GM19372 (cell line): ENCODE results near the gene XRCC4.
"Not testable (repeated sequence)": the region's sequence is repeated elsewhere in the genome, so short reads cannot be mapped to it uniquely, and the experiment has no call there.

Source experiments
- ATAC-seq: cut with Tn5 transposase; IDR thresholded peaks from one replicate; pipeline ENCODE4 v1.9.1; 2021; ENCODE audit warnings: mild to moderate bottlenecking, low read depth, moderate library complexity; ENCODE audit not compliant: unreplicated experiment

The XRCC4 gene

DNA sequence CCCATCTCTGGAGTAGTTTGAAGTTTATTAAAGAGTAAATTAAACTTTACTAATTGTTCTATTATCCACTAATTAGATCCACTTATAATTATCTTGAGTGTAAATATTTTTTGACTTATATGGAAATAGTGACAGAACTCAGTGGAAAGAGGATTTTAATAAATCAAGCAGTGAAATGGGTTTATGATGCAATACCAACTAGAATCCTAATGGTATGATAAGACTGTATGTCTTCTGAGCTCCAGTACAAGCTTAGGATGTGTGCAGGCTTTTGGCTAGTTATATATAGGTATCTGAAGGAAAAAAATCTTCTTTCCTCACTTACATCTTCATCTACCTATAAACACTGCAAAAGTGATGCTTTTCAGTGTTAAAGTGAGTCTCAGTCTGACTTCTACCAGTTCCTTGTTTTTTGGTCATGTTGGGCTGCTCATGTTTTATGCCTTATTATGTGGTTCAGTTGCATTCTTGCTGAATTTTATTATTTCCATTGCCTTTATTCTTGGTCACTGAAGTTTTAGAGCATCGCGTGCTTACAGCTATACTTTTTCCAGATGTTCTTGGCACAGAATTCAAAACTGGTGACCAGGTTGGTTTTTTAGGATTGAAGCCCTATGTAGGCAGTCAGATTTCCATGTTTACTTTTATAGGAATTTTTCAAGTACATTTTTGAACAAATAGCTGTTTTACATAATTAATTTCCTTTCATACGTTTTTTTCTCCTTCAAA lies 30.5 kb downstream of the XRCC4 start:
- ATAC-seq = no peak

DNA sequence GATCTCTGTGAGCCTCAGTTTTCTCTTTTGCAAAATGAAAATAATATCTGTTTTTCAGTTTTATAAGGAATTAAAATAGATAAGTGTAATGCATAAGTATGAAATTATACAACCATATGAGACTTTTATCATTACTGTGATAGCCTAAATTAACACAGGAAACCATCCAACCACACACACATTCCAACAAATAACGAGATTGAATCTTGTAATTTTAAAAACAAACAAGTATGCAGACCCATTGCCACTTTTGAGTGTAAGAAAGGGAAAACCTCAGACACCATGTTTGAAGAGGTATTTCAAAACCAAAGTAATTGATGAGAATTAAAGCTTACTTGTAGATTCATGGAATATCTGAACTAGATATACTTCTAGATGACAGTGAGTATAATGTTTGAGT lies 32.0 kb downstream of the XRCC4 start:
- ATAC-seq = no peak

DNA sequence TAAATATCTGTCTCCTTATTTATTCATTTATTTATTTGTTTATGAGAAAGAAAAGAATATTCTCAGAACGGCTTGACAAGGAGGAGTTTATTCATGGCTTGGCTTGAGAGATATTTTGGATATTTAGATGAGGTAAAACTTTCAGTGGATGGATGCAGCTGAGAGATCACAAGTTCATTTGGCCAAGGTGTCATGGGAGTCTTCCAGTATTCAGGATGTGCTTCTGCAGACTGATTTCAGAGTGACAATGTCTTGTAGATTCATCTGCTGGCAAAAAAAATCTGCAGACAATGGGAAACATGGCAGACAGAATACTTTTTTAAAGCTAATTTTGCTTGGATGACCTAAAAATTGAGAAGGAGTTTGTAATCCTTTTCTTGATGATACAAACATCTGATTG lies 38.5 kb downstream of the XRCC4 start:
- no peak for ATAC-seq

DNA sequence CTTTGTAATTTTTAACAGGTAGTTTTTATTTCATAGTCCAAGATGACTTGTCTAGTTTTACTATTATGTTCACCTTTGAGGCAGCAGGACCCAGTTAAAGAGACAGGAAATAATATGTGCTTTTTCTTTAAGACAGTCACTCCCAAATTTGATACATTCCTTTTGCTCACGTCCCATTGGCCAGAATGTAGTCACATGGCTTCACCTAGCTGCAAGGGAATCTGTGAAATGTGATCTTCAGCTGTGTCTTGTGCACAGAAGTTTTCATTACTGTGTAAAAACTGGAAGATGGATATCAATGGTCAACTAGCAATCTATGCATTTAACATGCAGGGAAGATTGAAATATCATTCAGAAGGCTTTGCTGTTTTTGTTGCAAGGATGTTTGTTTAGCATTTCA lies 41.1 kb downstream of the XRCC4 start:
- ATAC-seq = no peak

DNA sequence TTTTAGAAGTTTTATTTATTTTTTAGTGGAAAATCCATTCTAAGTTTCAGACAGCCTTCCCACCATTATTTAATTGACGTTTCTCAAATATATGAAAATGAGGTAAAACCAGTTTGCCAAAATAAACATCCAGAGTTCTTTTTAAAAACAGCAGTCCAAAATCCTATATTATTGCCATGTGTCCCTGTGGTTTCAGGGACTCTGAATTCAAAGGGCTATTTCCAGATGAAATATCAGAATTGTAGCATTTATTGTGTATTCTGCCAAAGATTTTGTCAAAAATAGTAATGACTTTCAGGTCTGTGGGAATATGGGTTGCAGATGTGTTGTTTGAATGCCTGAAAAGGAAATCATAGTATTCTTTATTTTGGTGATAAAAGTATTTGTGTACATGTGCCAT lies 41.6 kb downstream of the XRCC4 start:
- ATAC-seq = no peak

DNA sequence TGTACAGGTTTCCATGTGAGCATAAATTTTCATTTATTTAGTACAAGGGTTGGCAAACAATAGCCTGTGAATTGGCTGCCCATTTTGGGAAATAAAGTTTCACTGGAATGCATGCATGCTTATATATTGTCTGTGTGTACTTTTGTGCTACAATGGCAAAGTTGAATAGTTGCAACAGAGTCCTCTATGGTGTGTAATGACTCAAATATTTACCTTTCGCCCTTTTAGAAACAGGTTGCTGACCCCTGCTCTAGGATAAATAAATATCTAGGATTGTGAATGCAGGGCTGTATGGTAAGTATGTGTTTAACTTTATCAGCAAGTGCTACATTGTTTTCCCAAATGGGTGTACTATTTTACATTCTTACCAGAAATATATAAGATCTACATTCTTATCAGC lies 47.2 kb downstream of the XRCC4 start:
- no peak for ATAC-seq

DNA sequence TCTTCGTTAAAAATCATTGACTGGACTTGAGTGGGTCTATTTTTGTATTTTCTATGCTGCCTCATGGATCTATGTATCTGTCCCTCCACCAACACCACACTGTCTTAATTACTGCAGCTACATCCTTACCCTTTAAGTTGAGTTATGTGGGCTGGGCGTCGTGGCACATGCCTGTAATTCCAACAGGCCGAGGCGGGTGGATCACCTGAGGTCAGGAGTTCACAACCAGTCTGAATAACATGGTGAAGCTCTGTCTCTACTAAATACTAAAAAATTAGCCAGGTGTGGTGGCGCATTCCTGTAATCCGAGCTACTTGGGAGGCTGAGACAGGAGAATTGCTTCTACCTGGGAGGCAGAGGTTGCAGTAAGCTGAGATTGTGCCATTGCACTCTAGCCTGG lies 48.2 kb downstream of the XRCC4 start:
- no peak for ATAC-seq

DNA sequence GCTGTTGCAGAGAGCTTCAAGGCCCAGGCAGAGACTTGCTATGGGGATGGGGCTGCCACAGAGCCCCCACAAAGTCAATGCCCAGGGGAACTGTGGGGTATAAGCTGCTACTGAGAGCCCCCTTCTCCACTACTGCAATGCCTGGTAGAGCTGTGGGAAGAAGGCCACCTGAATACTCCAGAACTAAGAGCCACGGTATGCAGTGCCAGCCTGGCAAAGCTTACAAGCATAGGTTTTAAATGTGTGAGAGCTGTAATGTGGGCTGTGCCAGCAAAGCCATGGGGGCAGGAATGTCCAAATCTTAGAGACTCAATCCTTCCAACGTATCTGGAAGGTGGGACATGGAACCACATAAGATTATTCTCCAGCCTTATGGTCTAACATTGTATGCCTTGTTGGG lies 49.2 kb downstream of the XRCC4 start:
- no peak for ATAC-seq

DNA sequence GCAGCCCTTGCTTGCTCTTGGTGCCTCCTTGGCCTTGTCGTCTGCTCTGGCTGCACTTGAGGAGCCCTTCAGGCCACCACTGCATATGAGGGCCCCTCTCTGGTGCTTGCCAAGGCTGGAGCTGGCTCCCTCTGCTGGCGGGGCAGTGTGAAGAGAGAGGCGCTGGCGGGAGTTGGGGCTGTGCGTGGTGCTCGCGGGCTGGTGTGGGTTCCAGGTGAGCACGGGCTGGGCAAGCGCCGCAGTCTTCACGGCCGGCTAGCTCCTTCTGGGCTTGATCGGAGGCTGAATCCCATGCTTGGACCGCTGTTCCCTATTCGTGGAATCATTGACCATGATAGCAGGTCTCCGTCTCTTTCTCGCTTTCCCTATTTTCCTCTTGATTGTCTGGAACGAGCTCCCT lies 56.5 kb downstream of the XRCC4 start:
- ATAC-seq = no peak

DNA sequence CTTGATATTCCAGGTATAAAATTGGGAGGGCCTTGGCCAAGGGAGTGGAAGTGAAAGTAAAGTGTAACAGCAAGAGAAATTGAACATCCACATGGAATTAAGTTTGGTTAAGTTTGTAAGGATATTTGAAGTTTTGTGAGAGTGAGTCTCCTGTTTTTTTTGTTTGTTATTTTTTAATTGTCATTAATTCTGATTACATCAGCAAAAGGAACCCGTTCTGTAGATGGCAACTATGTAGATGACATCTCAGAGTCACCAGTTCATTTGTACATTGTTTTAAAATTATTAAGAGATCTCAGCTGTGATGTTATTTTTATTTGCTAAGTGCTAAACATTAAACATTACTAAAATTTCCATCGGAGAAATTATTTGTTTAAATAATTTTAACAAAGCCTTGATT lies 65.2 kb downstream of the XRCC4 start:
- no peak for ATAC-seq

DNA sequence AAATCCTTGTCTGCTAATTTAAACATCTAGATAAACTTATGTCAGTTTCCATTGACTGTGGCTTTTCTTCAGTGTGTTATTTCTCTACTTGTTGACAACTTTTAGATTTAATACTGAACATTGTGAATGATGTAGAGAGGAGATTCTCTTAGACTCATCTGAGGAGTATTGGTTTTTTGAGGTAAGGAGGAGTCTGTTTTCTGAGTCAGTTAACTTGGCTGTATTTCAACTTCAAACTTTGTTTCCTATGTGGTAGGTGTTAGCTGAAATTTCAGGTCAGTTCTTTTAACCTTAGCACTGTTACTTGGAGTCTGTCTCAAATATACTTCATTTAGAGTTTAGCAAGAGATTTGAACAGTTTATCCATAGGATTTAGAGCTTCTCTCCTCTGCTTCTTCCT lies 67.9 kb downstream of the XRCC4 start:
- ATAC-seq = no peak

DNA sequence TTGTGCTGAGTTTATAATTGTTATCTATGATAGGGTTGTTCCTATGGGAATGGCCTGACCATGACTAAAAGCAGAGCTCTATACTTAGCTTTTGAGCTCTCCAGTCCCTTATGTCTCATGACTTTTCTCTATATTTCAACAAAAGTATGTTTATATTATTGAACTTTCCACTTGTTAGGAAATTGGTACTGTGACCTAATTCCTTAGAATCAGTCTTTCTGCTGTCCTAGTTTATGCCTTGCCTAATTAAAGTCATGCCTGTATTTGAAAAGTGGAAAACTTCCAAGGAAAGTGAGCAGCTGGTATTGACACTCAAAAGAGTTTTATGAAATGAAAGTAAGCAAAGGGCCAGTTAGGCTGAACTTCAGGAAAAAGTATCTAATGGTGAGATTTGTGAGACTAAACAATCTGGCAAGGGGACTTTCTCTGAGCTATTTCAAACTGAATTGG lies 68.6 kb downstream of the XRCC4 start:
- ATAC-seq = no peak

DNA sequence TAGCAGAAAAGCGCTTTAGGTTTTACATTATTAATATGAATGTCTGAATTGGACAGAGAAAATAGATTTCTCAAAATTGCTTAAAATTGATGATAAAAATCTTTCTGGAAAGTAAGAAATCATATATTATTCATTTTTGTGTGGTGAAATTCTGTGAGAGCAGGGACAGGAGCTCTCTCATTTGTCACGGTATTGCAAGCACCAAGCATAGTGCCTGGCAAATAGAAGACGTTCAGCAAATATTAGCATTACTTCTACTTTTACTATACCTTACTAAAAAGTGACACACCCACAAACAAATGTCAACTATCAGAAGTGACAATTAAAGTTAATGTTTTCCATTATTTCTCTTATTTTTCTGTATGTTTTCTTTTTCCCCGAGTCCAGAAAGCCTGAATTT lies 69.1 kb downstream of the XRCC4 start:
- ATAC-seq = no peak

DNA sequence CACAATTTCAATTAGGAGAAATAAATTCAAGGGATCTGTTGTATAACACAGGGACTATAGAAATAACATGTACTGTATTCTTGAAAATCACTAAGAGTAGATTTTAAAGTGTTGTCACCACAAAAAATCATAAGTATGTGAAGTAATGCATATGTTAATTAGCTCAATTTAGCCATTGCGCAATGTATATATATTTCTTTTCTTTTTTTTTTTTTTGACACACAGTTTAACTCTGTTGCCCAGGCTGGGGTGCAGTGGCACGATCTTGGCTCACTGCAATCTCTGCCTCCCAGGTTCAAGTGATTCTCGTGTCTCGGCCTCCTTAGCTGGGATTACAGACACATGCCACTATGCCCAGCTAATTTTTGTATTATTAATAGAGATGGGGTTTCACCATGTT lies 70.2 kb downstream of the XRCC4 start:
- no peak for ATAC-seq

DNA sequence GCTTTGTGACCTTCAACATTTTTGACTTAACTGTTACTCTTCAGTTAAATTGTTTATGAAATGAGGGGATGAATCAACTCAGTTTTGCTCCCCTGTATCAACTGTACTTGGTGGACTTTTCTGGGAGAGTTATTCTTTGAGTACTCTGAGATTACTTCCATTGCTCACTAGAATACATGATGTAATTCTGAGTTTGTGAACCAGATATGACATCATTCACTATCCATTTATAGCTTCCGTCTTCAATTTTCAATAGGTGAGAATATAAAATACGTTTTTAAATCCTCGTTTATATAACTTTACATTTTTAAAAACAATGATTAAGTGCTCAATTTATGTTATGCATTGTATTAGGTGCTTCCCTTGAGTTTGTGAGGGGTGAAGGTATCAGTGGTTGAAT lies 71.0 kb downstream of the XRCC4 start:
- no peak for ATAC-seq

DNA sequence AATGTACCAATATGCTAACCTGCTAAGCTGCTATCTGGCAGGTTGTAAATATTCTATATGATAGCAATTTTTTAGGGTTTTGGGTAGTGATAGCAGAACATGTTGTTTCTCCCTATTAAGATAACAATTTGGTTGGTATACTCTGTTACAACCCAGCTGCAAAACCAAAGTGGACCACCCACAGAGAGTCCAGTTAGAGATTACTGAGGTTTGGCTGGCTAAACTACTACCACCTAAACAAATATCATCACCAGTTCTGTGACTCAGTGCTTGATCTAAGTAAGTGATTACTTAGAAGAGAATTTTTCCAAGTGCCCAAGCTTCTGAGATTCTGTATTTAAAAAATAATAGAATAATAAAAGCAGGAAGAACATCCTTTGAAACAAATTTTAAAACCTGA lies 72.3 kb downstream of the XRCC4 start:
- ATAC-seq = no peak

DNA sequence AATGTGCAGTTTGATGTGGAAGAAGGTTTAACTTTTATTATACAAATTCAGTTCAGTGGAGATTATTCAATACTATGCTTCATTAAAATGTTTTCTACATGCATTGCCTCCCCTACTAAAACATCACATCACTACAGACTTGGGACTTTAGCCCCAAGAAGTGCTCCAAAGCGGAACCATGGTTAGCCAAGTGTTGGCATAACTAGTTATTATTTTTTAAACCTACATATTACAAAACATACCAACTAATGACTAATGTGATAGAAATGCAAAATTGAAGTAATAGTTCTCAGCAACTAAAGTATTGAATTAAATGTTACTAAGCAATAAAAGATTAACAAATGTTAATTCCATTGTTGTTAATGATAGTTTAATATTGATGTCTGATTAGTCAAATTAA lies 74.5 kb downstream of the XRCC4 start:
- no peak for ATAC-seq

DNA sequence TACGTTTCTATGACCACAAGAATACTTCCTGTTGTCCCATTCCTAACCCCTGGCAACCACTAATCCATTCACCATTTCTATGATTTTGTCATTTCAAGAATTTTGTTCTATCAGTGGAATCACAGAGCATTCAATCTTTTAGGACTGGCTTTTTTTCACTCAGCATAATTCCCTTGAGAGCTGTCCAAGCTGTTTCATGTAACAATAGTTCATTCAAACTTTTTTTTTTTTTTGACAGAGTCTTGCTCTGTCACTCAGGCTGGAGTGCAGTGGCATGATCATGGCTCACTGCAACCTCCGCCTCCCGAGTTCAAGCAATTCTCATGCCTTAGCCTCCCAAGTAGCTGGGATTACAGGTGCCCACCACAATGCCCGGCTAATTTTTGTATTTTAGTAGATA lies 75.6 kb downstream of the XRCC4 start:
- ATAC-seq = not testable (repeated sequence)

DNA sequence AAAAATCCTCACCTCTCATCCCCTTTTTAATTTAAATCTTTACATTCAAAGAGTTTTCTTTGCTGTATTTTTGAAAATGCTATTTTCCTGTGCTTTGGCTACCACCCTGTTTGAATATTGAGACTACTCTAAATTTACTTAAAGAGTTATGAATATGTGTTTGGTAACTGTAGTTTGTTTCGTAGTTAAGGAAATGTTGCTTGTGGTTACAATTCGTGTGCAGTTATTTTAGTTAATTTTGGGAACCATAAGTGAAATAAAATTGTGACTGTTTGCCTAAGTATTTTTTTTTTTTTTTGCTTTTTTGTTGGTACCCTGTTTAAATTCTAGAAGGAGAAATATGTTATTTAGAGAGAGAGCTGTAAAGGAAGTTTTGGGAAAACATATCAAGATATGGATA lies 78.7 kb downstream of the XRCC4 start:
- no peak for ATAC-seq

DNA sequence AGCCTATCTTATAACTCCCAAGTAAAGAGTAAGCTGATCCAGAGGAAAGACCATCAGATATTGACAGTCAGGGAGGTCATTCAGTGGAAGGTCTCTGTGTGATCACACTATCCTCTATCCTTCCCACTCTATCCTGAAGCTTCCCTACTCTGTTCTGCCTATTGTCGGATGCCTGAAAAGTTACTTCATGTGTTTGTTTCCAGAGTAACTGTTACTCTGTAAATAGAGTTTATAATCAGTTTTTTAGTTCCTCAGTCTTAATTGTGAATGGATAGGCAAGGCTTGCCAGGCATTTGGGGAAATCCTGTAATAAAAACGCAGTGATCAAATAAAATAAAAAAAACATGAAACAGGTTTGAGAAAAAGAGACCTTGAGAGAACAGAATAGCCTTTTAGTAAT lies 79.8 kb downstream of the XRCC4 start:
- ATAC-seq = no peak

DNA sequence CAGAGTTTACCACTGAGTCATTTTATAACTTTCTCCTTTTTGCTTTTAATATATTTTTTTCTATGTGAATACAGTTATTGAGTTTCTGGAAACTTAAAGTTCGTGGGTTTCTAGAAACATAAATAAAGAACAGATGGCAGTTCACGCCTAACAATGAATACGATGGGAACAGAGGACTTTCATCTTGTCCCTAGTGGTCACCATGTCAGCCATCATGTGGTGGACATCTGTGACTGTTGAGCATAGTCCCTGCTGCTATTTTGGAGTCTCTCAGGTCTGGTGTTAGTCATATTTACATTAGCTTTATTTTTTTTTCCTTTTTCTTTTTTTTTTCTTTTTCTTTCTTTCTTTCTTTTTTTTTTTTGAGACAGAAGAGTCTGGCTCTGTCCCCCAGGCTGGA lies 85.3 kb downstream of the XRCC4 start:
- ATAC-seq = no peak

DNA sequence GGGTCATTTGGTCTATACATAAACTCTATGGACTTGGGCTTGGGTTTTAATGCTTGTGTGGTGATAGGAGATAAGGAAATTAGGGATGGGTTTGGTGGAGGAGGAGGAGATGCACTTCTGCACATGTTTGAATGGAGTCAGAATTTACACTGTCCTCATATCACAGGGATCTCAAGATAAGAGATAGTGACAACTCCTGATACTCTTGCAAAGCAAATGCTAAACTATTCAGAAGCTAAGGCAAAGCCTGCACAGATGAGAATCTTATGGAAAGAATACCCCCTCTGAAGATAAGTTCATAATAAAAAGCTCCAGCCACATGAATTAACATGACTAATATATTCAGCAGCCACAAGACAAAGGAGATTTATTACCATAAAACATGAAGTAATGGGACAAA lies 90.2 kb downstream of the XRCC4 start:
- ATAC-seq = no peak
